ENCODE data around the gene EXPH5.

The EXPH5 gene

DNA sequence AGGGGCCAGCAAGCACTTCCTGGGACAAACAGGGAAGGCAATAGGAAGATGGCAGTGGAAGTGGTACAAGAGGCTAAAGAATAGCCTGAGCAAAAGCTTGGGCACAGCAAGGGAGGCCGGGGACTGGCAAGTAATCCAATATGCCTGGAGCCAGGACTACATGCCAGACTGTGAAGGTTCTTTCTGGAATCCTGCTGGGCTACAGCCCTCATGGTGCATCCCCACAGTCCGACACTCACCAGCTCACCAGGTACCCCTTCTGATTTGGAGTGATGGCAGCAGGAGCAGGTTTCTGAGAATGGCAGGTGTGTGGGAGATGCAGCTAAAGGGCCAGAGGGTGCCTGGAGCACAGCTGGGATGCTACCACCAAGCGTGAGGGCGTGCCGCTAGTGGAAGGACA, 63.1 kb downstream of the EXPH5 start:
- DNase-seq (ENCODE audit: low read depth) = no peak
- in situ Hi-C loops (cut with HindIII; ENCODE audit: low sequenced_read_pairs) = no loop called here
- H3K4me3 ChIP-seq (ENCODE audit: low read depth, low read length) = no peak overlapping the region
- TF ChIP-seq CTCF (IDR thresholded peaks at IDR 0.05; ENCODE audit: low read depth, low read length, missing control alignments) = no peak

GRCh38 chr11:108527382-108527781, 66.2 kb downstream of the EXPH5 start:
- H3K4me3 ChIP-seq (ENCODE audit: low read depth, low read length) = no peak overlapping the region
- in situ Hi-C loops (cut with HindIII; ENCODE audit: low sequenced_read_pairs) = no loop called here

GRCh38 chr11:108525161-108525560, 68.4 kb downstream of the EXPH5 start:
- TF ChIP-seq CTCF (IDR thresholded peaks at IDR 0.05; ENCODE audit: low read depth, low read length, missing control alignments) = no peak
- no peak for DNase-seq (ENCODE audit: low read depth)
- H3K4me3 ChIP-seq (ENCODE audit: low read depth, low read length) = no peak overlapping the region
- in situ Hi-C loops (cut with HindIII; ENCODE audit: low sequenced_read_pairs) = no loop called here

More at GRCh38 chr11:108527382-108527781, 66.2 kb downstream of the EXPH5 start:
- DNase-seq (ENCODE audit: low read depth) = no peak
- TF ChIP-seq CTCF (IDR thresholded peaks at IDR 0.05; ENCODE audit: low read depth, low read length, missing control alignments) = no peak

- in situ Hi-C loops (cut with HindIII; ENCODE audit: low sequenced_read_pairs) = no loop called here
- no peak for TF ChIP-seq CTCF (IDR thresholded peaks at IDR 0.05; ENCODE audit: low read depth, low read length, missing control alignments)
- no peak overlapping the region for H3K4me3 ChIP-seq (ENCODE audit: low read depth, low read length)
- no peak for DNase-seq (ENCODE audit: low read depth)
These were observed 69.1 kb downstream of the EXPH5 start for GRCh38 chr11:108524422-108524821.

- no peak overlapping the region for H3K4me3 ChIP-seq (ENCODE audit: low read depth, low read length)
- TF ChIP-seq CTCF (IDR thresholded peaks at IDR 0.05; ENCODE audit: low read depth, low read length, missing control alignments) = no peak
- in situ Hi-C loops (cut with HindIII; ENCODE audit: low sequenced_read_pairs) = no loop called here
- DNase-seq (ENCODE audit: low read depth) = no peak
These were observed 71.2 kb downstream of the EXPH5 start for GRCh38 chr11:108522318-108522717.

GRCh38 chr11:108518581-108518980, 75.0 kb downstream of the EXPH5 start:
- no peak for DNase-seq (ENCODE audit: low read depth)
- H3K4me3 ChIP-seq (ENCODE audit: low read depth, low read length) = no peak overlapping the region
- in situ Hi-C loops (cut with HindIII; ENCODE audit: low sequenced_read_pairs) = no loop called here
- no peak for TF ChIP-seq CTCF (IDR thresholded peaks at IDR 0.05; ENCODE audit: low read depth, low read length, missing control alignments)

GRCh38 chr11:108516125-108516524, 77.4 kb downstream of the EXPH5 start:
- no peak for TF ChIP-seq CTCF (IDR thresholded peaks at IDR 0.05; ENCODE audit: low read depth, low read length, missing control alignments)
- DNase-seq (ENCODE audit: low read depth) = no peak
- no peak overlapping the region for H3K4me3 ChIP-seq (ENCODE audit: low read depth, low read length)
- in situ Hi-C loops (cut with HindIII; ENCODE audit: low sequenced_read_pairs) = no loop called here

Data from astrocyte of the cerebellum (primary cell).